ENCODE measurements around the gene CAMK2B. TPM values are rescaled to one million over a fixed set of nuclear protein-coding genes. Genes with fewer than 3 reads are reported as not detected.
A peak's percentile ranks its signal among the peaks of the same experiment; 100 is the strongest.

Gene CAMK2B
- total and polyA plus RNA-seq, 5 donors from 2014 or later = not detected

- Mint-ChIP-seq H3K27me3 (peaks cover 44% of the 10 kb centered on the region), H3K36me3 (no peaks in the 10 kb centered on the region), H3K9me3 (peaks cover 0 to 1% (median 0%) of the 10 kb centered on the region in 7 donors), H3K4me3 (no peak overlapping the region), H3K27ac (no peak overlapping the region), H3K4me1 (peaks cover 0 to 8% (median 2%) of the 10 kb centered on the region in 4 donors)
- Histone ChIP-seq H3K27ac (ENCODE audit: insufficient read depth, low read length, poor library complexity, severe bottlenecking) (no peak overlapping the region), H3K4me1 (ENCODE audit: control insufficient read depth, insufficient read depth, low read length, poor library complexity, severe bottlenecking) (no peaks in the 10 kb centered on the region), H3K9me3 (ENCODE audit: control insufficient read depth in 2 of 2, low read length in 2 of 2) (no peaks in the 10 kb centered on the region), H3K36me3 (ENCODE audit: control insufficient read depth, insufficient read depth, low read length) (no peaks in the 10 kb centered on the region), H3K4me3 (ENCODE audit: low read depth, low read length) (no peak overlapping the region), H3K27me3 (ENCODE audit: control insufficient read depth, insufficient read depth, low read length) (no peaks in the 10 kb centered on the region)
- ATAC-seq (ENCODE audit: low read depth in 2 of 2) (no peak), DNase-seq (no peak)
Measured at GRCh38 chr7:44329081-44329480, 3.7 kb upstream of the CAMK2B start.

- H3K36me3 Mint-ChIP-seq = no peaks in the 10 kb centered on the region
- ATAC-seq (ENCODE audit: low read depth in 2 of 2) (no peak), DNase-seq (no peak)
- H3K4me1 Mint-ChIP-seq = peaks cover 0 to 9% (median 2%) of the 10 kb centered on the region in 4 donors
- Histone ChIP-seq H3K4me3 (ENCODE audit: low read depth, low read length) (no peak overlapping the region), H3K27ac (ENCODE audit: insufficient read depth, low read length, poor library complexity, severe bottlenecking) (no peak overlapping the region), H3K4me1 (ENCODE audit: control insufficient read depth, insufficient read depth, low read length, poor library complexity, severe bottlenecking) (no peaks in the 10 kb centered on the region), H3K36me3 (ENCODE audit: control insufficient read depth, insufficient read depth, low read length) (no peaks in the 10 kb centered on the region), H3K27me3 (ENCODE audit: control insufficient read depth, insufficient read depth, low read length) (no peaks in the 10 kb centered on the region), H3K9me3 (ENCODE audit: control insufficient read depth in 2 of 2, low read length in 2 of 2) (no peaks in the 10 kb centered on the region)
- H3K4me3 Mint-ChIP-seq = no peak overlapping the region
- H3K9me3 Mint-ChIP-seq = peaks cover 0 to 3% (median 0%) of the 10 kb centered on the region in 7 donors
- H3K27me3 Mint-ChIP-seq = peaks cover 55% of the 10 kb centered on the region
- H3K27ac Mint-ChIP-seq = no peak overlapping the region
Measured at GRCh38 chr7:44327981-44328380, 2.6 kb upstream of the CAMK2B start.

DNA sequence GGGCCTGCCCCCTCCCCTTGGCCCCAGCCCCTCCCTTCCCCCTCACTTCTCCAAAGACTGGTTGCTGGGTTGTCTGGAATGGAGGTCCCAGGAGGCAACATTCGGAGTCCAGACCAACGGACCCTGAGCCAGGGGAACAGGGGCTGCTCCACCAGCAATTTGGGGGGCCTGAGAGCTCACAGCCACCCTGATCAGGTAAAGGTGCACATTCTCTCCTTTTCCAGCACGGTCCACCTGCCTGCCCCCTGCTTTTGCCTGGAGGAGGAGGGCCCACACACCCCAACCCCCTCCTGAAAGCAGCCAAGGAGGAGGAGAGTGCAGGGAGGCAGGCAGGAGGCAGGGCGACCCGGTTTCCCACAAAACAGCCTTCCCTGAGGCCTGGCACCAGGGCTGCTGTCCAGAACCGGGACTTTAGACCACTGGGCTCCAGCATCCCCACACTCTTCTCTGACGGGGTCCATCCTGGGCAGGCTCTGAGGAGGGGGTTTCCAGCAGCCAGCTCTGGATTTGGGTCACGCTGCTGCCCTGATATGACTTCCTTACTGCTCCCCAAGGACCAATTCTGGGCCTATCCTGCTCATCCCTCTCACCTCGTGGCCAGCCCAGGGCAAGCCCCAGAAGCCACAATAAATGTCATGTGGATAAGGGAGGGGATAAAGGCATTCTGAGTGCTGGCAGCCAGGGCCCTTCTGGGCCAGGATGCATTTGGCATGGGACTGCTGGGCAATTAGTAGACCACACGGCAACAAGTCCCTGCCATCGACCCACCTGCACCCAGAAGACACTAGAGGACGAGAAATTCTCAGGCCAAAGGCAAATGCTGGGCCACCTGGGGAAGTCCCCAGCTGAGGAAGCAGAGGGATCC, 1.1 kb upstream of the CAMK2B start:
- Mint-ChIP-seq H3K27ac (no peak overlapping the region), H3K4me3 (no peak overlapping the region), H3K36me3 (no peaks in the 10 kb centered on the region), H3K4me1 (peaks cover 0 to 9% (median under 1%) of the 10 kb centered on the region in 4 donors), H3K9me3 (peaks cover 0 to 3% (median 0%) of the 10 kb centered on the region in 7 donors), H3K27me3 (peaks cover 52% of the 10 kb centered on the region)
- Histone ChIP-seq H3K4me1 (ENCODE audit: control insufficient read depth, insufficient read depth, low read length, poor library complexity, severe bottlenecking) (no peaks in the 10 kb centered on the region), H3K27ac (ENCODE audit: insufficient read depth, low read length, poor library complexity, severe bottlenecking) (no peak overlapping the region), H3K4me3 (ENCODE audit: low read depth, low read length) (no peak overlapping the region), H3K27me3 (ENCODE audit: control insufficient read depth, insufficient read depth, low read length) (no peaks in the 10 kb centered on the region), H3K9me3 (ENCODE audit: control insufficient read depth in 2 of 2, low read length in 2 of 2) (no peaks in the 10 kb centered on the region), H3K36me3 (ENCODE audit: control insufficient read depth, insufficient read depth, low read length) (no peaks in the 10 kb centered on the region)
- no peak for DNase-seq
- no peak for ATAC-seq (ENCODE audit: low read depth in 2 of 2)

DNA sequence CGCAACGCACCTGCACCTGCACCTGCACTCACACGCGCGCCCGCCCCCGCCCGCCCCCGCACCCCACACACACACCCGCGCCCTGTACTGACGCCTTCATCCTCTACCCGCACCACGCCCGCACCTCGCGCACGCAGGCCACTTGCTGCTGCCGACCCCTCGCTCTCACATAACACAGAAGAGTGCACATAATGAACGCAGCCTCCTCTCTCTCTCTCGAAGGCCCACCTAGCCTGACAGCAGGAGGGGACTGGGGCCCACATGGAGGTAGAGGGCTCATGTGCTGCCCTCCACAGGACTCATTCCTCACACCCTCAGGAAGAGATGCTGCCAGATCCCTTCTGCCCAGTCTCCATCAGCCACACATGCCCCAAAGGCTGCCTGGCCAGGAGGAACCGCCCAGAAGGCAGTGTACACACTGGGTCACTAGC, 432 bp upstream of the CAMK2B start:
- no peak for DNase-seq
- Histone ChIP-seq H3K27ac (ENCODE audit: insufficient read depth, low read length, poor library complexity, severe bottlenecking) (no peak overlapping the region), H3K9me3 (ENCODE audit: control insufficient read depth in 2 of 2, low read length in 2 of 2) (no peaks in the 10 kb centered on the region), H3K36me3 (ENCODE audit: control insufficient read depth, insufficient read depth, low read length) (no peaks in the 10 kb centered on the region), H3K4me1 (ENCODE audit: control insufficient read depth, insufficient read depth, low read length, poor library complexity, severe bottlenecking) (no peaks in the 10 kb centered on the region), H3K27me3 (ENCODE audit: control insufficient read depth, insufficient read depth, low read length) (no peaks in the 10 kb centered on the region), H3K4me3 (ENCODE audit: low read depth, low read length) (no peak overlapping the region)
- peaks cover 0 to 3% (median 0%) of the 10 kb centered on the region in 7 donors for H3K9me3 Mint-ChIP-seq
- no peak overlapping the region for H3K27ac Mint-ChIP-seq
- peaks cover 0 to 9% (median 0%) of the 10 kb centered on the region in 4 donors for H3K4me1 Mint-ChIP-seq
- H3K36me3 Mint-ChIP-seq = no peaks in the 10 kb centered on the region
- H3K4me3 Mint-ChIP-seq = peak overlapping the region in 2 of 4 donors; percentile 78 to 82
- ATAC-seq (ENCODE audit: low read depth in 2 of 2) = no peak
- H3K27me3 Mint-ChIP-seq = peaks cover 52% of the 10 kb centered on the region

- no peak overlapping the region for H3K4me3 ChIP-seq (ENCODE audit: low read depth, low read length)
- Mint-ChIP-seq H3K9me3 (peaks cover 0 to 3% (median 0%) of the 10 kb centered on the region in 7 donors), H3K27ac (no peak overlapping the region), H3K27me3 (peaks cover 44% of the 10 kb centered on the region), H3K36me3 (no peaks in the 10 kb centered on the region), H3K4me3 (peak overlapping the region in 1 of 4 donors; percentile 35), H3K4me1 (peaks cover 0 to 9% (median 0%) of the 10 kb centered on the region in 4 donors)
- no peak overlapping the region for H3K27ac ChIP-seq (ENCODE audit: insufficient read depth, low read length, poor library complexity, severe bottlenecking)
- H3K27me3 ChIP-seq (ENCODE audit: control insufficient read depth, insufficient read depth, low read length) = no peaks in the 10 kb centered on the region
- no peaks in the 10 kb centered on the region for H3K4me1 ChIP-seq (ENCODE audit: control insufficient read depth, insufficient read depth, low read length, poor library complexity, severe bottlenecking)
- H3K9me3 ChIP-seq (ENCODE audit: control insufficient read depth in 2 of 2, low read length in 2 of 2) = no peaks in the 10 kb centered on the region
- ATAC-seq (ENCODE audit: low read depth in 2 of 2) (no peak), DNase-seq (no peak)
- no peaks in the 10 kb centered on the region for H3K36me3 ChIP-seq (ENCODE audit: control insufficient read depth, insufficient read depth, low read length)
Measured at GRCh38 chr7:44324481-44325200, 753 bp downstream of the CAMK2B start.

- Histone ChIP-seq H3K36me3 (ENCODE audit: control insufficient read depth, insufficient read depth, low read length) (no peaks in the 10 kb centered on the region), H3K27me3 (ENCODE audit: control insufficient read depth, insufficient read depth, low read length) (no peaks in the 10 kb centered on the region), H3K4me1 (ENCODE audit: control insufficient read depth, insufficient read depth, low read length, poor library complexity, severe bottlenecking) (no peaks in the 10 kb centered on the region), H3K9me3 (ENCODE audit: control insufficient read depth in 2 of 2, low read length in 2 of 2) (no peaks in the 10 kb centered on the region), H3K27ac (ENCODE audit: insufficient read depth, low read length, poor library complexity, severe bottlenecking) (no peak overlapping the region), H3K4me3 (ENCODE audit: low read depth, low read length) (no peak overlapping the region)
- H3K27ac Mint-ChIP-seq = no peak overlapping the region
- H3K4me3 Mint-ChIP-seq = peak overlapping the region in 1 of 4 donors; percentile 35
- no peaks in the 10 kb centered on the region for H3K36me3 Mint-ChIP-seq
- peaks cover 48% of the 10 kb centered on the region for H3K27me3 Mint-ChIP-seq
- H3K9me3 Mint-ChIP-seq = peaks cover 0 to 3% (median 0%) of the 10 kb centered on the region in 7 donors
- DNase-seq (no peak), ATAC-seq (ENCODE audit: low read depth in 2 of 2) (no peak)
- H3K4me1 Mint-ChIP-seq = peaks cover 0 to 9% (median 0%) of the 10 kb centered on the region in 4 donors
Measured at GRCh38 chr7:44324204-44324480, 1.3 kb downstream of the CAMK2B start.

DNA sequence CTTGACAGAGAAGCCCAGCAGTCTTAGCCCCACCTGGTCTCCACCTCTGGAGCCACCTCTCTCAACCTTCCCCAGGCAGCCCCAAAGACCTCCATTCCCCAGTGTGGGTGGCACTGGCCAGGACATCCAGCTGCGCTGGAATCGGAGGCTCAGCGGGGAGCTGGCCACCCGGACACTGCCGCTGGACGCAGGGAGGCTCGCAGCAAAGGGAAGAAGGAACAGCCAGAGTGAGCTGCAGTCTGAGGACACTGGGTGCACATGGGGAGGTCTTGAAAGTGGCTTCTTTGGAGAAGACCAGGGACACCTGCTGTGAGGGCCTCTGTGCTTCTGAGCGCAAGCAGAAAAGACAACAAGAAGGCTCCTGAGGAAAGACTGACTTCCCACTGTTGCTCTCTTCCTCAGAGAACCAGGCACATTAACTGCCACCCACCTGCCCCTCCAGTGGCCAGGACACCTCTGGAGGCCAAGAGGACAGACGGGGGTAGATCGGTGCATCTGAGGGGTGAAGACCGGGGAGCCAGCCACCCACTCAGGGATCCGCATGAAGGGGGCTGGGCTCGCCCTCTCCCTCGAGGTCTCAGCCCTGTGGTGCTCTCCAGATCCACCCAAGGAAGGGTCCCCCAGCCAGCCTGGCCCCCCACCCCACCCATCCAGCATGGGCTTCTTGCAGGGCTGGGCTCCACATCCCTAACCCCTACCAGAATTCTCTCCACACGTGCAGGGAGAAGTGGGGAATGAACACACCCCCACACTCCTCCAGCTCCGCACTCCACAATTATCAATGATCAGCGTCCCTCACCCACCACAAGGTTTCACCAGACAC, 1.8 kb downstream of the CAMK2B start:
- Mint-ChIP-seq H3K27ac (no peak overlapping the region), H3K4me1 (peaks cover 0 to 9% (median 0%) of the 10 kb centered on the region in 4 donors), H3K36me3 (no peaks in the 10 kb centered on the region), H3K27me3 (peaks cover 48% of the 10 kb centered on the region), H3K9me3 (peaks cover 0 to 3% (median 0%) of the 10 kb centered on the region in 7 donors), H3K4me3 (no peak overlapping the region)
- no peaks in the 10 kb centered on the region for H3K36me3 ChIP-seq (ENCODE audit: control insufficient read depth, insufficient read depth, low read length)
- no peaks in the 10 kb centered on the region for H3K4me1 ChIP-seq (ENCODE audit: control insufficient read depth, insufficient read depth, low read length, poor library complexity, severe bottlenecking)
- H3K4me3 ChIP-seq (ENCODE audit: low read depth, low read length) = no peak overlapping the region
- no peaks in the 10 kb centered on the region for H3K27me3 ChIP-seq (ENCODE audit: control insufficient read depth, insufficient read depth, low read length)
- no peak for DNase-seq
- ATAC-seq (ENCODE audit: low read depth in 2 of 2) = no peak
- H3K9me3 ChIP-seq (ENCODE audit: control insufficient read depth in 2 of 2, low read length in 2 of 2) = no peaks in the 10 kb centered on the region
- H3K27ac ChIP-seq (ENCODE audit: insufficient read depth, low read length, poor library complexity, severe bottlenecking) = no peak overlapping the region

Measured in CD4-positive, CD25-positive, alpha-beta regulatory T cell (primary cell).